ENCODE results near the gene CDH20.

The CDH20 gene

DNA sequence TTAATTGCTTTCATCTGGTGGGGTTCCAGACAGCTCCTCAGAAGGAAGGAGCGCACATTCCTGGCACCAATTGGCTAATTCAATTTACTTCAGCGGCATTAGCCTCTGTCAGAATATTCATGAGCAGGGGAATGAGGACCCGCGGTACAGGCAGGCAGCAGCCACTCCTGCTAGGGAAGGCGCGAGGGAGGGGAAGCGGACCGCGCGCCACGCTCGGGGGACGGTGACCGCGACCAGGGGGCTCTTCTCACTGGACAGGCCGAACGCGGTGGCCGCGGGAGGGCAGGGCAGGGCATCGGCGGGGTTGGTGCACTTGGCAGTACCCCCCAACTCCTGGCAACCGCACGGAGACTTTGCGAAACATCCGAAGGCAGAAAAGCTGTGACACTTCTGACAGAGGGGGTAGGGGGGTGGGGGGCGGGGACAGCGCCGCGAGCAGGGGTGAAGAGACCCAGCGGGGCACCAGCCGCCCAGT lies at the start of gene CDH20:
Gene CDH20, plus strand, starts transcription at position 160 of the 475 bp plus-strand sequence.
- DNase-seq: no peak
- in situ Hi-C loops (cut with MboI; ENCODE audit: low pct_unique_long_range_greater_than_20kb, low sequenced_read_pairs): no loop called here

DNA sequence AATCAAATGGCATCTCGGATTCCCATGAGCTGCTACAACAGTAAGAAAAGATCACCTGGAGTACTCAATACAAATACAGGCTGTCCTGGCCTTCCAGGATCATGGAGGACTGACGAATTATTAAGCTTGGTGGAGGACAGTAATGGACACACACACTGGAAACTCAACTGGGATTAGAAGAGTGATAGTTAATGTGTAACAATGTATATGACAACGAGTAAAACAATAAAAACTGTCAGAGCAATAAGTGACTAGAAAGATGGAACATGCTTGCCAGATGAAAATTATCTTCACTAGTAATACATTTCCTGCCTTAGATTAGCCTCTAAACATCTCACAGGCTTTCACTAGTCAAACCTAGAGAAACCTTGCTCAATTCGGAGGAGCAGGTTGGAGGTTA lies 49.2 kb upstream of the CDH20 start:
- in situ Hi-C loops (cut with MboI; ENCODE audit: low pct_unique_long_range_greater_than_20kb, low sequenced_read_pairs): no loop called here
- no peak for DNase-seq

DNA sequence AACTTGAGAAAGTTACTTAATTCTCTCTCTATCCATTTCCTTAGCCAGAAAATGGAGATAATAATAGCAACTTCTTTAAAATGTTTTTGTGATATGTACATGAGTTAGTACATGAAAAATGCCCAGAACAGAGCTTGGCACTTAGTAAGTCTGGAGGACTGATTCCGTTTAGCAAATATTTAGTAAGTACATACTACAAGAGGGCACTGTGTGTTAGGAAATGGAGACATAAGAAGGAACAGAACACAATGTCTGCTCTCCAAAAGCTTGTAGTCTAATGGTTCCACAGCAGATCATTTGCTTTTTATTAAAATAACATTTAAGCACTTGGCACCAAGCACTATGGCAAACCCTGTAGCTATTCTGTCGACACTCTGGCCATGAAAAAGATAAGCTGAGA lies 47.5 kb upstream of the CDH20 start:
- in situ Hi-C loops (cut with MboI; ENCODE audit: low pct_unique_long_range_greater_than_20kb, low sequenced_read_pairs): no loop called here
- no peak for DNase-seq

DNA sequence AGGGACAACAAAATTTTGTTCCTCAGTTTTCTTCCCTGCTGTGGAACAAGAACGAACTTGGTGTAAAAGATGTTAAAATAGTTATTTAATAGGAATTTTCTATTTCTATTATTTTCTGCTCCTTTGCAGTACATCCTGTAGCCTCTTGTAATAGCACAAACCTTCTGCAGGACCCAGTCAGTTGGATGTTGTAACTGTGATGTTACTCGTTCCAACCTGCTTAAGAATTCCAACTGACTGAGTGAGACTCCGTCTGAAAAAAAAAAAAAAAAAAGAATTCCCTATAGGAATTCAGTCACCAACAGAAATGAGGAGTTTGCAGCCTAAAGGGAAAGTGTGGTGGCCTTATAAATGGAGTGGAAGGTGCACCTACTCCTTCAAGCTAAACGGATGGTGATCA lies 46.4 kb upstream of the CDH20 start:
- DNase-seq: no peak
- in situ Hi-C loops (cut with MboI; ENCODE audit: low pct_unique_long_range_greater_than_20kb, low sequenced_read_pairs): no loop called here

DNA sequence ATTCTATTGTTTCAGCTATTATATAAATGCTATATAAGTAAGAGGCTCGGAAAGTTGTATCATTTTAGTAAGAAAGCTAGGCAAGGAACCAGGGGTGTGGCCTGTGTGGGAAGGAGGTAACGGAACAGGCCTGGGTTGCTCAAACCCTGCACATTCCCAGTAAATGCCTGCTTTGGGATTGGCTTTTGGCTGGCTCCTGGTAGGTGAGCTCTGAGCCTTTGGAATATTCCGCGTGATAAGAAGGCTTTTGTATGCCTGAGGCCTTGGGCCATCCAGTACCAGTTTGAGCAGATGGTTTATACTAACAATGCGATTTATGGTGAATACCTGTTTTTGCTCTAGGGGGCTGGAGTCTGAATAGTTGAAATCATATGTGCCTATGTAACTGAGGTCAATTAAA lies 42.6 kb upstream of the CDH20 start:
- DNase-seq: no peak
- in situ Hi-C loops (cut with MboI; ENCODE audit: low pct_unique_long_range_greater_than_20kb, low sequenced_read_pairs): no loop called here

DNA sequence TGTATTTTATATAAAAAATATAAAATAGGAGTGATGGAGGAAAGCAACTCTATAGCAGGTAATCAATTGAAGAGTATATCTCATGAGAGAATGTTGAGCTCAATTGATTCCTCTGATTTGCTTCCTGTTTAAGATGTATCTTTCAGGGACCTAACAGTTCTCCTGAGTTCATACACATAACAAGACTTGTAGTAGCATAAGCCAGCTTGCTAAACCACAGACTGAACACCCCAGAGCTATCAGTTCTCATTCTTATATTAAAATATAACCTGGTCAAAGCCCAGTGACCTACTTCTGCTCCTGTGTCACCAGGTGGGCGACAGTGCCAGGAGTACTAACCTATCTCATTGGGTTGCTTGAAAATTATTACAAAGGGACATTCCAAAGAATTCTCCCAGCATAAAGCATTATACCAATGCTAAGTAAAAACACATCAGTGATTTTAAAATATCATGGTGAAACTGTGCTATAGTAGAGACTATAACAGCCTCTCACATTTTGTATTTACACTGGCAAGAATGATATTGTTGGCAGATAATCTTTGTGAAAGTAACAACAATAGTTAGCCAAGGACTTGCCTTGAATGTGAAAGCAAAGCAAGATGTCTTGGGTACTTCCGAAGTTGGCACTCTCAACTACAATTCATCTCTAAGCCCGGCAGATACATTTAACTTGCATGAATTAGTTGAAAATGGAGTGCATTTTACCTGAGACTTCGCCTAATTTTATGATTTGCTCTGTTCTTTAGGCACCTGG lies 40.8 kb upstream of the CDH20 start:
- no peak for DNase-seq
- in situ Hi-C loops (cut with MboI; ENCODE audit: low pct_unique_long_range_greater_than_20kb, low sequenced_read_pairs): no loop called here

DNA sequence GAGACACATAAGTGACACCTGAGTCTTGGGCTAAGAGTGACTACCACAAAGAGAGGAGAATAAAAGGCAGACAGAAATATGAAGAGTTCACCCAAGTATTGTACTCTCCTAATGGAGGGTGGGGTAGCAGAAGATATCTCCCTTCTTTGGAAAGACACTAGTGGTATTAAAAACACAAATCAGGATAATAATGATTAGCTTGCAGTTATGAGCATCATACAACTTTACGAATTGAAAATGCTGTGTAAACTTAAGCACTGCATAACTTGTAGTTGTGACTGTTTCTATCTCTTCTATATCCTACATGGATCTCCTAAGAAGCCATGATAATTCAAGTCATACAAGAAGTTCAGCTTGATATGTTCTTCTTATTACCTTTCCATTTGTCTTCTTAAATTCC lies 38.1 kb upstream of the CDH20 start:
- in situ Hi-C loops (cut with MboI; ENCODE audit: low pct_unique_long_range_greater_than_20kb, low sequenced_read_pairs): no loop called here
- DNase-seq: no peak

DNA sequence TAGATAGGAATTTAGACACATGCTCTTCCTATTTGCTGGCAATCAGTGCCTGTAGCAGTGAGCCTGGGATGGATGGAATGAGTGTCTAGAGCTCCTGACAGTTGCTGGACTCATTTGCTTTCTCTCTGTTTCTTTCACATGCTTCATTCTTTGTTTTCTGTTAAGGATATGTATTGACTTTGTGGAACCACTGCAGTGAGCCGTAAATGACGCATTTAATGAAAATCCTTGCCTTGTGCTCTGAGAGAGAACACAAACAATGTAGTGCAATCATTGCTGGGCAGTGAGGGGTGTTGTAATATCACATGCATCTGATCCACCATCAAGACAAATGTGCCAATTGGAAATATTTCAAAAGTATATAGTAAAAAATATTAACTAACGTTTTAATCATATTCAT lies 25.2 kb upstream of the CDH20 start:
- in situ Hi-C loops (cut with MboI; ENCODE audit: low pct_unique_long_range_greater_than_20kb, low sequenced_read_pairs): loop anchor here (25.0 kb wide), 1 partner anchor 204 kb away; no protein-coding TSS in a partner anchor
- DNase-seq: no peak

DNA sequence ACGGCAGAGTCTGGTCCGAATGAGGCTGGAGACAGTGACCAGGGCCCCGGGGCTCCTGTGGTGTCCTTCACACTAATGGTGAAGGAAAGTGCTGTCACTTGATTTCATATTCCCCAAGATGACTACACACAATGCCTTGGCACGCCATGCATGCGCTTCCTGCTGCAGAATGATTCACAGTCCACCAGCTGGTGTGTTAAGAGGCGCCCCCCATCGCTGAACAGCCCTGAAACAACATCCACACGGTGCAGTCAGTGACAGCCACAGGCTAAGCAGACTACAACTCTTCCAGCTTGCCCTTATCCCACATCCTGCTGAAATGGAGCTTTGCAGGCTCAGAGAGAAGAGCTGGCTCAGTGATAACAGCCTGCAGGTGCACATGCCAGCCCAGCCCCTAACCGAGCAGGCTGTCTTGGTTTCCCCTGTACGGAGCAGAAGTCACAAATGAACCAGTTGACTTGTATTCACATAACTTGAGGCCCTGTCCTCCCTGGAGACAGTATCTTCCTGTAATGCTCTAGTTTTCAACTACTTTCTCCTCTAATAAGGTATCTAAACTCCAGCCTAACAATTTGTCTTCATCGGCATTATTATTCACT lies 24.3 kb upstream of the CDH20 start:
- no peak for DNase-seq
- in situ Hi-C loops (cut with MboI; ENCODE audit: low pct_unique_long_range_greater_than_20kb, low sequenced_read_pairs): loop anchor here (25.0 kb wide), 1 partner anchor 203 kb away; no protein-coding TSS in a partner anchor

DNA sequence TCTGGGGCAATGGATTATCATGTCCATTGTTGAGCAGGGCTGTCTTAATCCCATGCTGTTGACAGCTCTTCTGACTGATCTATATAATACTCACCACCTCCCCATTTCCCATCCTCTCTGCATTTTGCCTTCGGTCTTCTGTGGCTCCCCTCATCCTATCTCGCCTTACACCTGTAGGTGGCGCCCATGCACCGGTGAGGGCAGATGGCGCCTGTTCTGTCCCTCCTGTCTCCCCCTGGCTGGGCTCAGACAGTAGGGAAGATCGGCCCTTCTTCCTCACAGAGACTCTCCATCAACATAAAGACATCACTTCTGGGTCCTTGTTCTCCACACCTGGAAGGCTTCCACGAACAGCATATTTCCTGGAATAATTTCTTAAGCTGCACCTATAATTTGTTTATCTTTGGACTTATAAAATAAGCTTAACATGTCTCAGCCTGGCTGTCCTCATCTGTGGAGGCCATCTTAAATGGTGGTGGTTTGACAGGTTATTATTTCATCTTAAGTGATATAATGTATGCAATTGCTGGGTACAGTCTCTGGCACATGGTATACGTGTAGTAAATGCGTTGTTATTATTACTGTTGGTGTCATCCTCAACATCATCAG lies 10.9 kb upstream of the CDH20 start:
- in situ Hi-C loops (cut with MboI; ENCODE audit: low pct_unique_long_range_greater_than_20kb, low sequenced_read_pairs): loop anchor here (25.0 kb wide), 1 partner anchor 190 kb away; no protein-coding TSS in a partner anchor
- peak; percentile 68 for DNase-seq

DNA sequence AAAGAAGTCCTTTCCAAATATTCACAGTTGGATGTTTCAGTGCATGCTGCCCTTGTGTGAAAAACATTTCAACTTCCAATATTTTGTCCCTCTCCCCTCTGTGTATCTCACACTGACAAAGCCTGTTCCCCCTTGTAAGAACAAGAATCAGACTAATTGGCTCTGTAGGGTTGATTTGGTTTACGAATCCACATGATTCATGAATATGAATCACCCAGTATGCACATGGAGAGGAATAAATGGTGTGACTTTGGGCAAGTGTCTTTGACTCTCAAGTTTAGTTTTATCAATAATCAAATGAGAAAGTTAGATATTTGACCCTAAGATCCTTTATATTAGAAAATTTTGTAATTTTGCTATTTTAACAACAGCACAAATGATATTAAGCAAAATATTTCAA lies 9.3 kb upstream of the CDH20 start:
- in situ Hi-C loops (cut with MboI; ENCODE audit: low pct_unique_long_range_greater_than_20kb, low sequenced_read_pairs): loop anchor here (25.0 kb wide), 1 partner anchor 188 kb away; no protein-coding TSS in a partner anchor

DNA sequence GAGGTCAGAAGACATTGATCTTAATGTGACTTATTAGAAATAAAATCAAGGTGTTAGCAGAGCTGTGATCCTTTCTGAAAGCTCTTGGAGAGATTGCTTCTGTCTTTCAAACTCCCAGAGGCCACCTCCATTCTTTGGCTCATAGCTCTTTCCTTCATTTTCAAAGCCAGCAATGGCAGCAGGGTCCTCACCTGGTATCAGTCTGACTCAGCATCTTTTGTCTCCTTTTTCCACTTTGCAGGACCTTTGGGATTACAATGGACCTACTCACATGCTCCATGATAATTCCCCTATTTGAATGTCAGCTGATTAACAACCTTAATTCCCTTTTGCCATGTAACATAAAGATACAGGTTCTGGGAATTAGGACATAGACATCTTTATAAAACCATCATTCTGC lies 6.8 kb upstream of the CDH20 start:
- no peak for DNase-seq
- in situ Hi-C loops (cut with MboI; ENCODE audit: low pct_unique_long_range_greater_than_20kb, low sequenced_read_pairs): no loop called here

More for the DNA sequence above, 9.3 kb upstream of the CDH20 start:
- DNase-seq: no peak

DNA sequence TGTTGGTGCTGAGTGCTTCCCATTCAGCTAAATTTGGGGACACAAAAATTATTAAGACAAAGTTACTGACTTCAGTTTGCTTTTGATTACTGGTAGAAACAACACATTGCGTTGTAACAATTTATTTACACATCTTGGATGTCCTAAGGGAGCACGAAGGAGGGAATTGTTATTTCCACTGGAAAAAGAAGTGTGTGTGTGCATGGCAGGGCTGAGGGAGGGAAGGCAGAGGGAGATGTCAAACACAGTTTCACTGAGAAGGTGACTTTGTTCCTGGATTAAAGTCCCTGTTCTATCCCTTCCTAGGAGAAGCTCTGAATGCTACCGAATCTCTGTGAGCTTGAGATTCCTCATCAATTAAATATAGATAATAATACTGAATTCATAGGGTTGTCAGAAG lies 3.8 kb upstream of the CDH20 start:
- in situ Hi-C loops (cut with MboI; ENCODE audit: low pct_unique_long_range_greater_than_20kb, low sequenced_read_pairs): no loop called here
- DNase-seq: no peak

DNA sequence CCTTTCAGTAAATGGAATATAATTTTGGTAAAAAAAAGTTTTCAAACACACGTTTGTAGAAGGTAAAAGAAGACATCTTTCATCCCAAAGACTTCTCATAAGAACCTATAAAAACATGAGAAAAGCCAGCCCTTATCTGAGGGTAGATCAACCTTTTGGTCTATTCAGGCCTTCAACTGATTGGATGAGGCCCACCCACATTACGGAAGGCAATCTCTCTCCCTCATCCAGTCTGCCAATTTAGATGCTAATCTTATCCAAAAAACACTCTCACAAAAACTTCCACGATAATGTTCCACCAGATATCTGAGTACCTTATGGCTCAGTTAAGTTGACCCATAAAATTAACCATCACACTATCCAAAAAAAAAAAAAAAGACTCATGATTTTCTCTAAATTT lies 2.2 kb upstream of the CDH20 start:
- in situ Hi-C loops (cut with MboI; ENCODE audit: low pct_unique_long_range_greater_than_20kb, low sequenced_read_pairs): no loop called here
- no peak for DNase-seq

DNA sequence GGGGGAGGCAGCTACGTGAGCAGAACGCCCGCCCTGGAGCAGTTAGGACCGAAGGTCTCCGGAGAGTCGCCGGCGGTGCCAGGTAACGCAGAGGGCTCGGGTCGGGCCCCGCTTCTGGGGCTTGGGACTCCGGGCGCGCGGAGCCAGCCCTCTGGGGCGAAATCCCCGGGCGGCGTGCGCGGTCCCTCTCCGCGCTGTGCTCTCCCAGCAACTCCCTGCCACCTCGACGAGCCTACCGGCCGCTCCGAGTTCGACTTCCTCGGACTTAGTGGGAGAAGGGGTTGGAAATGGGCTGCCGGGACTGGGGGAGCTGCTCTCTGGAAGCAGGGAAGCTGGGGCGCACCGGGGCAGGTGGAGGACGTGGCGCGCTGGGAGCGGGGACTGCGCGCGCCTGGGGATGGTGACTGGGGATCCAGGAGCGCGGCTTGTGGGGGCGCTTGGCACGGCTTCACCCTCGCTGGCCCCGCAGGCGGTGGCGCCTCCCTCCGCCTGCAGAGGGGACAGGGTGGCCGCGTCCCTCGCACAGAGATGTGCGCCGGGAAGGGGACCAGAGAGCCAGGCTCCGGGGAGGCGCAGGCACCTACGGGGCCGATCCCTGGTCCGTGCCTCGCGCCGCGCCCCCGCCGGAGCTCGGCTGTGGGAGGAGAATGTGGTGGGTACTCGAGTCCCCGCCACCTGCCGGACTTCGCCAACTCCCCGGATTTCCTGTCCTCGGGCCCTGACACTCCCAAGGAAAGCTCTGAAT lies 688 bp downstream of the CDH20 start:
- in situ Hi-C loops (cut with MboI; ENCODE audit: low pct_unique_long_range_greater_than_20kb, low sequenced_read_pairs): no loop called here
- DNase-seq: no peak

DNA sequence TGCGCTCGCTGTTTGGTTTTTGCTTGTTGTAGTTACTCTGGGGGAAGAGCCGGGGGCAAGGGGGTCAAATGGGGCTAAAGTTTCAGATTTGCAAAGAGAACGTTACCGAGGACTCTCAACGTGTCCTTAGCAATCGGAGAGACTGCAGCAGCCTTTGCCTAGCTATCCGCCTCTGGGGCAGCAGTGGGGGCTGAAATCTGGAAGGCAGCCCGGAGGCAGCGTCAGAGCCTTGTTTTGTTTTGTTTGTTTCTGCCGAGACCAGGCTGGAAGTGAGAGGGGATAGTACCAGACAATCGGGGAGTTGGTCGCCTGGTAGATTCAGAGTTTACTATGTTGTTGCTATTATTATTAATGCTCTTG lies 1.2 kb downstream of the CDH20 start:
- in situ Hi-C loops (cut with MboI; ENCODE audit: low pct_unique_long_range_greater_than_20kb, low sequenced_read_pairs): no loop called here
- DNase-seq: no peak

DNA sequence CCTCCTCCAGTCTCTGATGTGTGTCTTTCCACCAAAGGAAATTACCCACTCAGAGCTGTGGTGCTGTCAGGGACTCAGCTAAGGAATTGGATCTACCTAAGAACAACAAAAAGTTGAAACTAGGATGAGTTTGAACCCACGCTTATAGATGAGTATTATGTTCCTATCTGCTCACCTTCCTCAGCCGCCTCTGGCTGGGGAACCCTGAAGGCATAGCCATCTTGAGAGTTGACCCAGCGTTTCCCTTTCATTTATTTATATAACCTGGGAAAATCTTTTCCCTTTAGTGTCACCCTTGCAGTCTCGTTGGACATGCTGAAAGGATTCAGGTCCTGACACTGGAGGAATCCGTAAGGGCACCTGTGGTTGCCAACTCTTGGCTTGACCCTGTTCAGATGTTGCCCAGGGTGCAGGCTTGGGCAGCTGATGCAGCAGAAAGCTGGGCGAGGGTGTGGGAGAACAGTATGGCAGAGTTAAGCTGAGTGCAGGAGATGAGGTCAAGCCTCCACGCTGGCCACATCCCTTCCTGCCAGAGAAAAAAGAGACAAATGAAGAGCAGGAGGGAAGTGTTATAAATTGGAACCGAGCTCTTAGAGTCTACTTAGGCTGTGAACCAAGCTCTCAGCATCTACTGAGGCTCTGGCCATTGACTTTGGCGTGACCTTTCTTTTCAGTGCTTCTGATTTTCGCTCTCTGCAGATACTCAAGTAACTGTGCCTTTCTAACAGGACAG lies 1.9 kb downstream of the CDH20 start:
- no peak for DNase-seq
- in situ Hi-C loops (cut with MboI; ENCODE audit: low pct_unique_long_range_greater_than_20kb, low sequenced_read_pairs): no loop called here

DNA sequence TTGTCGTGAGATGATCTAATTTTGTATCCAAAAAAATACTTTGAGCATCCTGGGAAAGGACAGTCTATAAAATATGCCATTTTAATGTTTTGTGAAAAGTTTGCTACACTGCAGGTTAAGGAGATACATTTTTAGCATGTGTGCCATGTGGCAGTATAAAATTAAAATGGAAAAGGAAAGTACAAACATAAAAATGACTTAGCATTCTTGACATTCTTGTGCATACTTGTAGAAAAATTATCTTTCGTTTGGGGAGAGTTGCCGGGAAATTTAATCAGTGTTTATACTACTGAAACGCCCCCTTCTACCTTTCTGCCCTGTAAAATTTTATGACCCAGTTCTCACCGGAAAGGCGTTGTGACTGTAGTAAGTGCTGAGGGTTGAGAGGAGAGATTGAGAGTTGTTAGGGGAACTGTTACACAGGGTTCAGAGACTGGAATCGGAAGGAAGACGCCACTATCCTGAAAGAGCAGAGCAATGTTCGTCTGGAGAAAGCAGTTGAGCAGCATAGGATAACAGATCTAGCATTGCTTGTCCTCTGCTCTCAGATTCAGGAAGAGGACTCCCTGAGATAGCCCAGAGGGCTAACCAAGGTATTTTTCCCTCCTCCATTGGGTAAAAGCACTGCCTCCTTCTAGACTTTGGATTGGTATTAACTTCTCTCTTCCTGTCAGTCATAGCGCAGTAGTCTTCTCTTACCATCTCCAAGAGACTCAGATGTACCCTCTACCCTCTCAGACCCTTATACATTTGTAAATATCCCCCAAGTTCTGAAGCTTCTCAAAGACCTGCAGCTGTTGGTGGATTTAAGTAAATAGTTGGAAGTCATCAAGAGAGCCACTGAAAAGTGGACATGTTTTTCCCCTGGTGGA lies 2.7 kb downstream of the CDH20 start:
- DNase-seq: no peak
- in situ Hi-C loops (cut with MboI; ENCODE audit: low pct_unique_long_range_greater_than_20kb, low sequenced_read_pairs): no loop called here
